Astrocyte (in vitro differentiated cells and primary cell): ENCODE results near the gene VIPR1. TPM values are rescaled to one million over a fixed set of nuclear protein-coding genes. Genes with fewer than 3 reads are reported as not detected.

Experiments used
- DNase-seq: peaks from one replicate; pipeline ENCODE4 v3.0.0-alpha.2; 2010; ENCODE audit warnings: low read depth
- FAIRE-seq: peaks from 2 replicates; lab custom pipeline; 2011; peaks lifted over from hg19 to GRCh38; lab: Jason Lieb, UNC
- H2AFZ ChIP-seq: 2 replicates; pipeline ENCODE4 v1.6.0; 2012; ENCODE audit warnings: low read depth, low read length, inconsistent platforms
- H3K27ac ChIP-seq: 2 replicates; pipeline ENCODE4 v1.5.1; 2011; ENCODE audit warnings: low read depth, low read length, inconsistent platforms
- H3K27me3 ChIP-seq: 2 replicates; pipeline ENCODE4 v1.6.0; 2011; ENCODE audit warnings: low read length, inconsistent platforms; ENCODE audit not compliant: insufficient read depth
- H3K36me3 ChIP-seq: 2 replicates; pipeline ENCODE4 v1.5.1; 2011; ENCODE audit warnings: low read length, inconsistent platforms; ENCODE audit not compliant: insufficient read depth
- H3K4me1 ChIP-seq: 2 replicates; pipeline ENCODE4 v1.5.1; 2011; ENCODE audit warnings: low read length, inconsistent platforms; ENCODE audit not compliant: insufficient read depth
- H3K4me2 ChIP-seq: 2 replicates; pipeline ENCODE4 v1.6.0; 2012; ENCODE audit warnings: low read length, inconsistent platforms
- H3K4me3 ChIP-seq: 2 replicates; pipeline ENCODE4 v1.5.1; 2011; ENCODE audit warnings: low read depth, mild to moderate bottlenecking, low read length, inconsistent platforms; ENCODE audit not compliant: insufficient read depth
- H3K79me2 ChIP-seq: 2 replicates; pipeline ENCODE4 v1.6.0; 2012; ENCODE audit warnings: mild to moderate bottlenecking, low read length, inconsistent platforms; ENCODE audit not compliant: insufficient read depth
- H3K9ac ChIP-seq: 2 replicates; pipeline ENCODE4 v1.6.0; 2012; ENCODE audit warnings: mild to moderate bottlenecking, low read length, inconsistent platforms
- H3K9me3 ChIP-seq: 2 replicates; pipeline ENCODE4 v1.5.1; 2012; ENCODE audit warnings: low read depth, mild to moderate bottlenecking, low read length, inconsistent platforms; ENCODE audit not compliant: insufficient read depth
- H4K20me1 ChIP-seq: 2 replicates; pipeline ENCODE4 v1.6.0; 2012; ENCODE audit warnings: low read length, inconsistent platforms; ENCODE audit not compliant: insufficient read depth
- H3K27ac Mint-ChIP-seq: one replicate; pipeline ENCODE4 v1.8.0; 2021; ENCODE audit warnings: mild to moderate bottlenecking, mixed read lengths; ENCODE audit not compliant: unreplicated experiment
- H3K27me3 Mint-ChIP-seq: one replicate; pipeline ENCODE4 v1.8.0; 2021; ENCODE audit warnings: low read depth, mixed read lengths; ENCODE audit not compliant: unreplicated experiment
- H3K36me3 Mint-ChIP-seq: one replicate; pipeline ENCODE4 v1.8.0; 2021; ENCODE audit warnings: low read depth, mixed read lengths; ENCODE audit not compliant: unreplicated experiment
- H3K4me1 Mint-ChIP-seq: one replicate; pipeline ENCODE4 v1.8.0; 2021; ENCODE audit warnings: low read depth, mixed read lengths; ENCODE audit not compliant: unreplicated experiment
- H3K4me3 Mint-ChIP-seq: one replicate; pipeline ENCODE4 v1.8.0; 2021; ENCODE audit warnings: mild to moderate bottlenecking, moderate library complexity, mixed read lengths; ENCODE audit not compliant: unreplicated experiment
- H3K9me3 Mint-ChIP-seq: one replicate; pipeline ENCODE4 v1.8.0; 2021; ENCODE audit warnings: mild to moderate bottlenecking, mixed read lengths; ENCODE audit not compliant: unreplicated experiment
- EZH2 ChIP-seq: IDR thresholded peaks from 2 replicates; pipeline ENCODE4 v1.6.1; 2012; ENCODE audit warnings: mild to moderate bottlenecking, low read length, inconsistent platforms; ENCODE audit not compliant: insufficient read depth
- total RNA-seq: library from RNA; stranded (reverse); gene quantifications from 2 replicates; pipeline ENCODE4 v1.2.1, GENCODE V29; 2021
- TF ChIP-seq, protein P1 (sequence below): IDR thresholded peaks from 2 replicates; pipeline ENCODE4 v1.5.1; 2011; ENCODE audit warnings: low read depth, mild to moderate bottlenecking, inconsistent platforms, low read length, moderate library complexity; ENCODE audit not compliant: insufficient read depth

VIPR1 gene
- total RNA-seq, 1 donor from 2014 or later, result 0.68 TPM

DNA sequence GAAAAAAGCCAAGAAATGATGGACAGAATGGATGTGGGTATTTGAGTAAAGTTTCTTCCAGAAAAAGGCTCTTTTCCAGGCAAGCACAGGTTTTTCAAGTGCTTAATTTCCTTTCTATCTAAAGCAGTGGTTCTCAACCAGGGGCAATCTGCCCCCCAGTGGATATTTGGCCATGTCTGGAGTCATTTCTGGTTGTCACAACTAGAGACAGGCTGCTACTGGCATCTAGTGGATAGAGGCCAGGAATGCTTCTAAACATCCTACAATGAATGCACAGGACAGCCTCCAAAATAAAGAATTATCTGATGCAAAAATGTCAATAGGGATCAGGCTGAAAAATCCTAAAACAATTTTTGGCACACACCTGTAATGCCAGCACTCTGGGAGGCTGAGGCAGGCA lies 55.4 kb downstream of the VIPR1 start:
- Histone ChIP-seq H3K79me2 (no peaks in the 10 kb centered on the region), H3K4me2 (no peak overlapping the region), H3K4me3 (no peak overlapping the region), H3K27me3 (no peaks in the 10 kb centered on the region), H3K36me3 (peaks cover 51% of the 10 kb centered on the region), H4K20me1 (peaks cover 15% of the 10 kb centered on the region), H3K9me3 (no peaks in the 10 kb centered on the region), H3K27ac (no peak overlapping the region), H2AFZ (no peak overlapping the region), H3K9ac (no peak overlapping the region), H3K4me1 (no peaks in the 10 kb centered on the region)
- no peaks in the 10 kb centered on the region for H3K27me3 Mint-ChIP-seq
- H3K9me3 Mint-ChIP-seq, result no peaks in the 10 kb centered on the region
- H3K4me3 Mint-ChIP-seq, result no peak overlapping the region
- no peak for TF ChIP-seq EZH2
- TF ChIP-seq, protein P1, sequence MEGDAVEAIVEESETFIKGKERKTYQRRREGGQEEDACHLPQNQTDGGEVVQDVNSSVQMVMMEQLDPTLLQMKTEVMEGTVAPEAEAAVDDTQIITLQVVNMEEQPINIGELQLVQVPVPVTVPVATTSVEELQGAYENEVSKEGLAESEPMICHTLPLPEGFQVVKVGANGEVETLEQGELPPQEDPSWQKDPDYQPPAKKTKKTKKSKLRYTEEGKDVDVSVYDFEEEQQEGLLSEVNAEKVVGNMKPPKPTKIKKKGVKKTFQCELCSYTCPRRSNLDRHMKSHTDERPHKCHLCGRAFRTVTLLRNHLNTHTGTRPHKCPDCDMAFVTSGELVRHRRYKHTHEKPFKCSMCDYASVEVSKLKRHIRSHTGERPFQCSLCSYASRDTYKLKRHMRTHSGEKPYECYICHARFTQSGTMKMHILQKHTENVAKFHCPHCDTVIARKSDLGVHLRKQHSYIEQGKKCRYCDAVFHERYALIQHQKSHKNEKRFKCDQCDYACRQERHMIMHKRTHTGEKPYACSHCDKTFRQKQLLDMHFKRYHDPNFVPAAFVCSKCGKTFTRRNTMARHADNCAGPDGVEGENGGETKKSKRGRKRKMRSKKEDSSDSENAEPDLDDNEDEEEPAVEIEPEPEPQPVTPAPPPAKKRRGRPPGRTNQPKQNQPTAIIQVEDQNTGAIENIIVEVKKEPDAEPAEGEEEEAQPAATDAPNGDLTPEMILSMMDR, result no peak
- no peak overlapping the region for H3K27ac Mint-ChIP-seq
- no peak for FAIRE-seq
- H3K4me1 Mint-ChIP-seq, result no peaks in the 10 kb centered on the region
- peaks cover 12% of the 10 kb centered on the region for H3K36me3 Mint-ChIP-seq
- no peak for DNase-seq

- H3K9me3 ChIP-seq, result no peaks in the 10 kb centered on the region
- Mint-ChIP-seq H3K4me3 (no peak overlapping the region), H3K27ac (no peak overlapping the region), H3K9me3 (no peaks in the 10 kb centered on the region), H3K27me3 (no peaks in the 10 kb centered on the region), H3K4me1 (no peaks in the 10 kb centered on the region), H3K36me3 (peaks cover 5% of the 10 kb centered on the region)
- H3K9ac ChIP-seq, result no peak overlapping the region
- no peak overlapping the region for H3K4me2 ChIP-seq
- FAIRE-seq, result no peak
- H3K4me1 ChIP-seq, result no peaks in the 10 kb centered on the region
- no peak overlapping the region for H3K4me3 ChIP-seq
- H3K27me3 ChIP-seq, result no peaks in the 10 kb centered on the region
- no peak overlapping the region for H3K27ac ChIP-seq
- H3K36me3 ChIP-seq, result peaks cover 39% of the 10 kb centered on the region
- no peak overlapping the region for H2AFZ ChIP-seq
- peaks cover 24% of the 10 kb centered on the region for H4K20me1 ChIP-seq
- H3K79me2 ChIP-seq, result no peaks in the 10 kb centered on the region
- DNase-seq, result no peak
- TF ChIP-seq, protein P1, result no peak
Measured at GRCh38 chr3:42562047-42562907, 59.8 kb downstream of the VIPR1 start.

DNA sequence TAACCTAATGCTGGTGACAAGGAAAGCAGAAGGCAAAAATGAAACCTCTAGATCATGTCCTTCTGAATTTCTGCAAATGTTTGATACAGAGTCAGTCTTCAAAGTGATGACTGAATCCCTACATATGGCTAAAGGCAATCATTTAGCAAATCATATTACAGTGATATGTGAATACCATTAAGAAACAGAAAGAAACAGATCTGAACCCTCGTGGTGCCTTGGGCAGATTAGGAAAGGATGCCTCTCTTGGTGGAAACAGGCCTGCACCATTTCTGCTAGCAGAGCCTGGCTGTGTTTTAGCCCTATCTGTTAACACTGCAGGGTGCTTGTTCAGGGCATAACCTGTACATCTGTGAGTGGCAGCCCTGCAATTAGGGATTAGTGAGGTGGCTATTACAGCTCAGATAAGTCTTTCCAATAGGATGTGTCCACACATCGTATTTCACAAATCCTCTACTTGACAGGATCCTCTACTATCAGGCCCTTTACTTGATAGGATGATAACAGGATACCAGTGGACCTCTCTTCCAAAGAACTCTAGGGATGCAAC lies 67.2 kb downstream of the VIPR1 start:
- no peak for FAIRE-seq

More for the DNA sequence above, 67.2 kb downstream of the VIPR1 start:
- H2AFZ ChIP-seq, result no peak overlapping the region
- H3K36me3 ChIP-seq, result peaks cover 12% of the 10 kb centered on the region
- no peaks in the 10 kb centered on the region for H3K9me3 ChIP-seq
- no peak for DNase-seq
- TF ChIP-seq EZH2, result no peak
- TF ChIP-seq, protein P1, result no peak
- no peaks in the 10 kb centered on the region for H3K27me3 Mint-ChIP-seq
- peaks cover 56% of the 10 kb centered on the region for H3K79me2 ChIP-seq
- no peak overlapping the region for H3K4me3 Mint-ChIP-seq
- H3K4me1 ChIP-seq, result no peaks in the 10 kb centered on the region
- H3K36me3 Mint-ChIP-seq, result peaks cover 12% of the 10 kb centered on the region
- H3K27me3 ChIP-seq, result no peaks in the 10 kb centered on the region
- H3K4me1 Mint-ChIP-seq, result no peaks in the 10 kb centered on the region
- H3K9me3 Mint-ChIP-seq, result peaks cover 1% of the 10 kb centered on the region
- H3K27ac ChIP-seq, result no peak overlapping the region
- H3K9ac ChIP-seq, result no peak overlapping the region
- no peak overlapping the region for H3K4me3 ChIP-seq
- no peak overlapping the region for H3K4me2 ChIP-seq
- peaks cover 42% of the 10 kb centered on the region for H4K20me1 ChIP-seq
- H3K27ac Mint-ChIP-seq, result no peak overlapping the region
